ENCODE data around the gene GNAT2.

GRCh38 chr1:109621379-109622136 lies 2.1 kb upstream of the GNAT2 start:
- no peak for TF ChIP-seq POLR2A (IDR thresholded peaks at IDR 0.05)
- TF ChIP-seq, protein P1, sequence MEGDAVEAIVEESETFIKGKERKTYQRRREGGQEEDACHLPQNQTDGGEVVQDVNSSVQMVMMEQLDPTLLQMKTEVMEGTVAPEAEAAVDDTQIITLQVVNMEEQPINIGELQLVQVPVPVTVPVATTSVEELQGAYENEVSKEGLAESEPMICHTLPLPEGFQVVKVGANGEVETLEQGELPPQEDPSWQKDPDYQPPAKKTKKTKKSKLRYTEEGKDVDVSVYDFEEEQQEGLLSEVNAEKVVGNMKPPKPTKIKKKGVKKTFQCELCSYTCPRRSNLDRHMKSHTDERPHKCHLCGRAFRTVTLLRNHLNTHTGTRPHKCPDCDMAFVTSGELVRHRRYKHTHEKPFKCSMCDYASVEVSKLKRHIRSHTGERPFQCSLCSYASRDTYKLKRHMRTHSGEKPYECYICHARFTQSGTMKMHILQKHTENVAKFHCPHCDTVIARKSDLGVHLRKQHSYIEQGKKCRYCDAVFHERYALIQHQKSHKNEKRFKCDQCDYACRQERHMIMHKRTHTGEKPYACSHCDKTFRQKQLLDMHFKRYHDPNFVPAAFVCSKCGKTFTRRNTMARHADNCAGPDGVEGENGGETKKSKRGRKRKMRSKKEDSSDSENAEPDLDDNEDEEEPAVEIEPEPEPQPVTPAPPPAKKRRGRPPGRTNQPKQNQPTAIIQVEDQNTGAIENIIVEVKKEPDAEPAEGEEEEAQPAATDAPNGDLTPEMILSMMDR (IDR thresholded peaks at IDR 0.05) = no peak
- TF ChIP-seq EP300 (IDR thresholded peaks at IDR 0.05) = no peak
